SK-N-SH (cell line): ENCODE measurements around the gene TXNDC2. TPM values are rescaled to one million over a fixed set of nuclear protein-coding genes. Genes with fewer than 3 reads are reported as not detected.

Source experiments
- CTCF ChIA-PET: fragments of 300-600, 350-600 bp; formaldehyde crosslinking; extraction: SDS; loops from one replicate; lab custom pipeline; 2021; lab: Yijun Ruan, JAX
- POLR2A ChIA-PET: fragments of 350-600 bp; sonication (Branson Sonifier 250); formaldehyde crosslinking; extraction: SDS; loops from one replicate; lab custom pipeline; 2020; ENCODE audit warnings: antibody characterized with exemption, inconsistent platforms; lab: Yijun Ruan, JAX
- DNase-seq: peaks from one replicate; pipeline ENCODE4 v3.0.0; 2012
- H2AFZ ChIP-seq: fragments of 200-600 bp; sonication (generic); 2 replicates; pipeline ENCODE4 v1.8.1; 2016; ENCODE audit warnings: antibody characterized with exemption, mild to moderate bottlenecking, low read depth
- H3F3A ChIP-seq: fragments of 200-600 bp; sonication (generic); replicated peaks from 2 replicates; pipeline ENCODE3; 2016; ENCODE audit warnings: antibody characterized with exemption, mild to moderate bottlenecking; ENCODE audit not compliant: insufficient read depth
- H3K27ac ChIP-seq, 2 experiments: fragments of 200-500 bp in 1 of 2; fragments of 200-600 bp in 1 of 2; sonication (Bioruptor generic) in 1 of 2; sonication (generic), shearing (Covaris generic) in 1 of 2; 2 replicates each; pipeline versions ENCODE4 v1.5.1 to v1.6.1; 2014 to 2016; ENCODE audit warnings: low read depth in 2 of 2, inconsistent platforms in 1 of 2, low read length in 1 of 2, mild to moderate bottlenecking in 1 of 2, mixed read lengths in 1 of 2
- H3K27me3 ChIP-seq: fragments of 200-600 bp; sonication (generic), shearing (Covaris generic); 2 replicates; pipeline ENCODE4 v1.6.1; 2016; ENCODE audit warnings: mixed run types; ENCODE audit not compliant: insufficient read depth
- H3K36me3 ChIP-seq, 2 experiments: fragments of 200-500 bp in 1 of 2; fragments of 200-600 bp in 1 of 2; sonication (Bioruptor generic) in 1 of 2; sonication (generic) in 1 of 2; replicated peaks in 1 of 2; 2 replicates each; pipeline versions ENCODE3 to v1.5.1; 2014 to 2016; ENCODE audit warnings: low read length in 1 of 2, mild to moderate bottlenecking in 1 of 2; ENCODE audit not compliant: insufficient read depth in 2 of 2, control insufficient read depth in 1 of 2
- H3K4me1 ChIP-seq, 2 experiments: fragments of 200-500 bp in 1 of 2; fragments of 200-600 bp in 1 of 2; sonication (Bioruptor generic) in 1 of 2; sonication (generic), shearing (Covaris generic) in 1 of 2; 2 replicates each; pipeline versions ENCODE4 v1.5.1 to v1.6.1; 2014 to 2016; ENCODE audit warnings: low read depth in 1 of 2, low read length in 1 of 2, mixed run types in 1 of 2; ENCODE audit not compliant: insufficient read depth in 2 of 2, control insufficient read depth in 1 of 2
- H3K4me2 ChIP-seq: fragments of 200-600 bp; sonication (generic), shearing (Covaris generic); 2 replicates; pipeline ENCODE4 v1.6.1; 2017; ENCODE audit warnings: mixed run types
- H3K4me3 ChIP-seq, 2 experiments: fragments of 200-500 bp in 1 of 2; fragments of 200-600 bp in 1 of 2; sonication (Bioruptor generic) in 1 of 2; sonication (generic), shearing (Covaris generic) in 1 of 2; 2 replicates each; pipeline versions ENCODE4 v1.5.1 to v1.8.1; 2014 to 2016; ENCODE audit warnings: low read depth in 2 of 2, inconsistent platforms in 1 of 2, low read length in 1 of 2, mild to moderate bottlenecking in 1 of 2, mixed read lengths in 1 of 2, moderate library complexity in 1 of 2
- H3K79me2 ChIP-seq: fragments of 200-600 bp; sonication (generic); 2 replicates; pipeline ENCODE4 v1.8.1; 2017; ENCODE audit warnings: mild to moderate bottlenecking; ENCODE audit not compliant: insufficient read depth
- H3K9ac ChIP-seq: fragments of 200-600 bp; sonication (generic); 2 replicates; pipeline ENCODE4 v1.6.1; 2017; ENCODE audit warnings: mixed run types
- H3K9me2 ChIP-seq: fragments of 200-600 bp; sonication (generic); 2 replicates; pipeline ENCODE4 v1.6.1; 2017; ENCODE audit warnings: mixed run types
- H3K9me3 ChIP-seq: fragments of 200-600 bp; sonication (generic); 2 replicates; pipeline ENCODE4 v1.6.1; 2017; ENCODE audit warnings: mixed run types, mild to moderate bottlenecking, moderate library complexity
- H4K20me1 ChIP-seq: fragments of 200-600 bp; sonication (generic); 2 replicates; pipeline ENCODE4 v1.6.1; 2017; ENCODE audit warnings: mild to moderate bottlenecking, mixed run types; ENCODE audit not compliant: insufficient read depth
- EP300 ChIP-seq, 2 experiments: IDR thresholded peaks; 2 replicates each; pipeline versions ENCODE4 v1.4.0 to v1.6.1; 2012; ENCODE audit warnings: borderline replicate concordance in 1 of 2, low read depth in 1 of 2, low read length in 1 of 2
- EZH2phosphoT487 ChIP-seq: fragments of 200-600 bp; sonication (generic); IDR thresholded peaks from 2 replicates; pipeline ENCODE4 v1.6.1; 2017; ENCODE audit warnings: low read depth, mixed run types, mild to moderate bottlenecking, antibody characterized with exemption, moderate library complexity, borderline replicate concordance
- GABPA ChIP-seq: IDR thresholded peaks from 2 replicates; pipeline ENCODE4 v1.4.0; 2012; ENCODE audit warnings: low read depth, mild to moderate bottlenecking
- GATA2 ChIP-seq: sonication (generic); formaldehyde crosslinking; IDR thresholded peaks from 2 replicates; pipeline ENCODE4 v1.5.0; 2020; ENCODE audit warnings: mild to moderate bottlenecking, missing genetic modification reagents
- JUND ChIP-seq: IDR thresholded peaks from 2 replicates; pipeline ENCODE4 v1.4.0; 2012
- MAX ChIP-seq: IDR thresholded peaks from 2 replicates; pipeline ENCODE4 v1.4.0; 2012; ENCODE audit warnings: low read depth
- MEF2A ChIP-seq: IDR thresholded peaks from 2 replicates; pipeline ENCODE4 v1.4.0; 2012; ENCODE audit warnings: low read depth, borderline replicate concordance
- MXI1 ChIP-seq: IDR thresholded peaks from 2 replicates; pipeline ENCODE4 v1.6.1; 2012; ENCODE audit warnings: mild to moderate bottlenecking, low read depth, low read length, improper control_type of control experiment
- NRF1 ChIP-seq: IDR thresholded peaks from 2 replicates; pipeline ENCODE4 v1.6.1; 2012; ENCODE audit warnings: low read depth, mild to moderate bottlenecking, low read length
- POLR2AphosphoS5 ChIP-seq: IDR thresholded peaks from 2 replicates; pipeline ENCODE4 v1.6.1; 2012; ENCODE audit warnings: low read depth, low read length
- RAD21 ChIP-seq: IDR thresholded peaks from 2 replicates; pipeline ENCODE4 v1.6.1; 2012; ENCODE audit warnings: mild to moderate bottlenecking, low read length
- RCOR1 ChIP-seq: fragments of 150-350 bp; IDR thresholded peaks from 2 replicates; pipeline ENCODE4 v1.6.1; 2017; ENCODE audit warnings: antibody characterized with exemption, low read length
- RFX5 ChIP-seq: IDR thresholded peaks from 2 replicates; pipeline ENCODE4 v1.6.1; 2012; ENCODE audit warnings: mild to moderate bottlenecking, improper control_type of control experiment, low read length
- SMC3 ChIP-seq: IDR thresholded peaks from 2 replicates; pipeline ENCODE4 v1.6.1; 2012; ENCODE audit warnings: low read depth, low read length, improper control_type of control experiment
- TCF12 ChIP-seq: IDR thresholded peaks from 2 replicates; pipeline ENCODE4 v1.4.0; 2012
- TEAD4 ChIP-seq: IDR thresholded peaks from 2 replicates; pipeline ENCODE4 v1.4.0; 2012; ENCODE audit warnings: mild to moderate bottlenecking, borderline replicate concordance; ENCODE audit not compliant: insufficient read depth
- USF2 ChIP-seq: fragments of 150-350 bp; IDR thresholded peaks from 2 replicates; pipeline ENCODE4 v1.6.1; 2017; ENCODE audit warnings: antibody characterized with exemption, low read length, low read depth, borderline replicate concordance
- YY1 ChIP-seq: IDR thresholded peaks from 2 replicates; pipeline ENCODE4 v1.4.0; 2012; ENCODE audit warnings: low read depth, mild to moderate bottlenecking
- ZBTB33 ChIP-seq: IDR thresholded peaks from 2 replicates; pipeline ENCODE4 v1.4.0; 2012; ENCODE audit warnings: low read depth, borderline replicate concordance
- WGBS: methylation state at CpG from one replicate; pipeline ENCODE4 v1.1.6; 2017; ENCODE audit warnings: low lambda C conversion rate; 5-methylcytosine and 5-hydroxymethylcytosine counted together
- polyA plus RNA-seq, 3 experiments: library from polyadenylated mRNA; depleted of rRNA; stranded (reverse); fragments of >200 nt; gene quantifications; 2 replicates each; pipeline ENCODE4 v1.2.3, GENCODE V29; 2012

TXNDC2 gene
- polyA plus RNA-seq, 1 of the 3 experiments (the other 2 are of a cell fraction), result 0.07 TPM

- Histone ChIP-seq H3K4me3 (no peak overlapping the region), H3K4me1 (peaks cover 0 to 2% of the 10 kb centered on the region in 2 experiments; a peak in 1 of 4 replicates), H3K9me2 (no peaks in the 10 kb centered on the region), H3K79me2 (no peaks in the 10 kb centered on the region; the same call in 1 of the 2 replicates), H3F3A (no peaks in the 10 kb centered on the region), H3K36me3 (peaks cover 0 to 14% of the 10 kb centered on the region in 2 experiments), H3K9me3 (peaks cover 8% of the 10 kb centered on the region; the same call in 1 of the 2 replicates), H3K4me2 (no peak overlapping the region), H4K20me1 (no peaks in the 10 kb centered on the region), H3K9ac (no peak overlapping the region), H2AFZ (no peak overlapping the region), H3K27me3 (no peaks in the 10 kb centered on the region), H3K27ac (no peak overlapping the region)
- no peak for DNase-seq
- TF ChIP-seq YY1 (no peak), GATA2 (CRISPR knock-in tag) (no peak), MAX (no peak), MEF2A (no peak), TEAD4 (no peak), RCOR1 (no peak), SMC3 (no peak), EP300 (IDR thresholded peaks at IDR 0.05; ENCODE audit: borderline replicate concordance in 1 of 2, low read depth in 1 of 2, low read length in 1 of 2) (no peak), NRF1 (no peak), RAD21 (no peak), MXI1 (no peak), EZH2phosphoT487 (no peak), USF2 (no peak), POLR2AphosphoS5 (no peak), JUND (no peak), TCF12 (no peak), RFX5 (no peak), GABPA (no peak), ZBTB33 (no peak)
- ChIA-PET POLR2A (no interaction called here), CTCF (no interaction called here)
- WGBS, result 97% methylated on average over 9 of the region's 9 CpGs
These were observed 30.1 kb upstream of the TXNDC2 start for GRCh38 chr18:9855681-9856080.
